GM11168 (cell line): ENCODE measurements around the gene SCUBE1.

Experiments used
- in situ Hi-C: fragments of 300-500 bp; cut with MboI; formaldehyde crosslinking; loops from one replicate; pipeline ENCODE4 v1.12.0; 2022; ENCODE audit warnings: low sequenced_read_pairs; ENCODE audit not compliant: unreplicated experiment

SCUBE1 gene

GRCh38 chr22:43269646-43270045 is 73.5 kb downstream of the SCUBE1 start:
- in situ Hi-C loops = loop anchor here (5.0 to 10.0 kb wide), 2 partner anchors 75 to 123 kb away; partner anchors contain the start of gene SCUBE1

DNA sequence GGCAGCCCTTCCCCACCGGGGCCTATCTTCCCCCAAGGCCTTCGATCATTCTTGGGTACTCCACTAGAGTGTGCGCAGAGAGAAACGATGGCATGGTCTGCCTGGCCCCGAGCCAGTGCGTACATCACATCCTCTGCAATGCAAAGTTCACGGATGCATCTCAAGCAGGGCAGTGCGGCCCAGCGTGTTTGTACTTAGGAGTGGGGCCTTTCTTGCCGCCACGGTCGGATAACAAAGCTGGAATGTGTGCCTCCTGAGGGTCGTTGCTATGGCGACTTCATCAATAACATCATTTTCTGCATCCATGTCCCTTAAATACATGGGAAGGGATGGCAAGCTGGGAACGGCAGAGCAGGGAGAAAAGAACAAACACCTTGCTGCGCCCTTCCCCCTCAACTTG is 73.9 kb downstream of the SCUBE1 start:
- in situ Hi-C loops = no loop called here

GRCh38 chr22:43267981-43268660 is 75.1 kb downstream of the SCUBE1 start:
- in situ Hi-C loops = no loop called here

DNA sequence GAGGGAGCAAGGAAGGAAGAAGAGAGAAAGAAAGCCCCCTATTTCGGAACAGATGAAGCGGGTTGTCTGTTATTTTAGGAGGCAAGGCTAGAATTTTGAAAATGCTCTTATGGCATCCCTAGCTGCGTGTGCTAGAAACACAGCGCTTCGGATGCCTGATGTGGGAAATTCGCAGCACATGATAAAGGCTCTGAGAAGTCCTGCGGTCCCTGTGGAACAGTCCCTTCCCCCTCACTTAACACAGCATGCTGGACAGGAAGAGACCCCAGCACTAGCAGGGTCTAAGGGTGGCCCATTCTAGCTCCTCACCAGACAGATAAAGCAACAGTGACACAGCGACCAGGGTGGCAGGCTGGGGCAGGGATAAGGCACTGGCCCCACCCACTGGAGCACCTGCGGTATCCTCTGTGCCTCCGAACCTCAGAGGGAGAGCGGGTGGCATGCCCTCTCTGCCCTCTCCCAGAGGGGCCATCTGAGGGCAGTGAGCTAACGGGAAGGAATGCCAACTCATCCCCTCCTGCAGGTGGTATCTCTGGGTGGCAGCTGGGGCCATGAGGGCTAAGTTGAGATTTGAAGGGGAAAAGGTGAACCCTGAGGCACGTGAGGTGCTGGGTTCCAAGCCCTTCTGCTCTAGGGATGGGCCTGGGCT is 75.7 kb downstream of the SCUBE1 start:
- in situ Hi-C loops = no loop called here

DNA sequence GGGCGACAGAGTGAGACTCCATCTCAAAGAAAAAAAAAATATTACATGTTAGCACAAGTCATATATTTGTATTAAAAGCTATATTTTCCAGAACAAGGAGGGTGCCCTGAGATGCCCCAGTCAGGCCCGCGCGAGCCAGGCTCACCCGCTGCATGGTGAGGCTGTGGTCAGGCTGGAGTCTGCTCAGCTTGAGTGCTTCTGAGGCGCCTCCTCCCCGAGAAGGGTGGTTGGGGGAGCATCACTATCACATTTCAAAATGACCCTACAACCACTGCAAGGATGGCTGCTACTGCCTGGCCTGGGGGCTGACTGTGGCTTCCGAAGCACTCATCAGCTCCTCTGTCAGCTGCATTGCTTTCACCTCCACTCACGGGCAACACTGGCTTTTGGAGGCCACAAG is 77.1 kb downstream of the SCUBE1 start:
- in situ Hi-C loops = no loop called here

GRCh38 chr22:43263645-43264514 is 79.3 kb downstream of the SCUBE1 start:
- in situ Hi-C loops = no loop called here

DNA sequence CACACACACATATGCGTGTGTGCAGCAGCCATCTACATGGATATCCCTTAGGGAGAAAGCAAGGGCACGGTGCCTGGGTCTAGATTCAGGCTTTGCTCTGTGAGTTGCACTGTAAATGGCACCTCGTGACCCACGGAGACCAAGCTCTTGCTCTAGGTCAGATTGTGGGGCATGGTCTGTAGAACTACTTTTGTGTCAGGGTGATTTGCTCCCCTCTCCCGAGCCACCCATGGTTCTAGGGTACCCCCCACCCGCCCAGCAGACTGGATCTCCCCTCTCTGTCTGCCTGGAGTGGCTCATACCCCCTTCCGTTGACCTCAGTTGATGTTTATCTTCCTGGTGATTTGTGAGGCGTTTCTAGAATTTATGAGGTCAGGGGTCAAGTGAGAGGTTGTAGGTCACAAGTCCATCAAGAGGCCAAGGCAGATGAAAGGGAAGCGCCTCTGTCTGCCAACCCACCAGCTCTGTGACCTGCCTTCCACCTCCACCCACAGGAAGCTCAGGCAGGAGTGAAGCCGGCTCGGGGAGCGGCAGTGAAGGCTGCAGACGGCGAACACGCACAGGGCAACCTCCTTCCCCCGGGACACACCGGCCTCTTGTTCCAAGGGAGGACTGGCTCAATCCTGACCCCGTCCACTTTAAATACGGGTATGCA is 80.1 kb downstream of the SCUBE1 start:
- in situ Hi-C loops = no loop called here

GRCh38 chr22:43260331-43261231 is 82.6 kb downstream of the SCUBE1 start:
- in situ Hi-C loops = no loop called here

DNA sequence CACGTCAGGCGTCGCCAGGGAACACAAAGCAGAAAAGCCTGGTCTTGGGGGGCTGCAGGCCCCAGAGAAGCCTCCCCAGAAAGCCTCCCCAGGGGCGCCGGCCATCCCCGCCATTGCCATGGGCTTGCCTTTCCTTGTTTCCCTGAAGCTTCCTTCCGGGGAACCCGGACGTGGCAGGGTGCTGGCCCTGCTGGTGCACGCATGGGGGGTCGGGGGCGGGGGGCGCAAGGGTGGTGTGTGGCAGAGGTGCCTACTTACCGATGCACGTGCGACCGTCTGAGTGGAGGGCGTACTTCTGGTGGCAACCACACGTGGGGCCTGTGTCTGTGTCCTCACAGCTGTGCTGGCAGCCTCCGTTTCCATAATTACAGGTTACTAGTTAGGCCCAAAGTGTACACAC is 85.2 kb downstream of the SCUBE1 start:
- in situ Hi-C loops = no loop called here

DNA sequence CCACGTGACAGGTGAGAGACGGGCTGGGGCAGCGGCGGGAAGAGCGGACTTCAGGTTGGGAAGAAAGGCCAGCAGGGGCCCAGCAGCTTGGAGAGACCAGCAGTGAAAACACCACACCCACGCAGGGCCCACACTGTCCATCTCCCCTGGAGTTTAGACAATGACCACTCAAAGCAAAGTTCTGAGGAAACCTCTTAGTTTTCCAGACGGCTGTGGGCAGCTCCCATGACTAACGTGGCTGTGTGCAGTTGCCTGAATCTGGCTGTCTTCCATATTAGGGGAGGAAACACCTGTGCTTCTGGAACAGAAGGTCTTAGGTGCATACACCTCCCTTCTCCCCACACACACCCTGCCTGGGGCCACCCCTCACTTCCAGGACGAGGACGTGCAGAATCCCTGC is 85.6 kb downstream of the SCUBE1 start:
- in situ Hi-C loops = no loop called here

DNA sequence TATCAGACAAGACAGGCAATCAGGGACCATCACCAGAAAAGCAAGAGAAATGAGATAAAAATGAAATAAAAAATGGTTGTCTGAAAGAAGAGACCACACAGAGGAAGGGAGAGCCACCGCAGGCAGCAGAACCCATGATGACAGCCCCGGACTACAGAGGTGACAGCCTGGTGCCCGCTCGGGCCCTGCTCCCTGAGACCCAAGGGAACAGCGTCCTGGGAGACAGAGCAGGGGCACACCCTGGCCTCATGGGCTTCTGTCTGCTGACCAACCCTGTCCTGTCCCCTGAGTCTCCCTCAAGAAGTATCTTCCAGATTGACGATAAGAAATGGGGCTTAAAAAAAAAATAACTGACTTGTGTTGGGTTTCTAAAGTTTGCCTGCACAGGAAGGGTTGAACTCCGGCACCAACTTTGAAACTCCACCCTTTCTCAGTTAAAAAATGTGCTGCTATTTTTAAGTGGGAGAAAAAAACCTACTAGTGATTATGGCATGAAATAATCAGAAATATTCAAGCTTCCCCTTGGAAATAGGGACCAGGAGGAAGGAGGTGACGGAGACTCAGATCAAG is 86.1 kb downstream of the SCUBE1 start:
- in situ Hi-C loops = no loop called here

- in situ Hi-C loops = no loop called here
Measured at GRCh38 chr22:43256569-43256968, 86.6 kb downstream of the SCUBE1 start.

DNA sequence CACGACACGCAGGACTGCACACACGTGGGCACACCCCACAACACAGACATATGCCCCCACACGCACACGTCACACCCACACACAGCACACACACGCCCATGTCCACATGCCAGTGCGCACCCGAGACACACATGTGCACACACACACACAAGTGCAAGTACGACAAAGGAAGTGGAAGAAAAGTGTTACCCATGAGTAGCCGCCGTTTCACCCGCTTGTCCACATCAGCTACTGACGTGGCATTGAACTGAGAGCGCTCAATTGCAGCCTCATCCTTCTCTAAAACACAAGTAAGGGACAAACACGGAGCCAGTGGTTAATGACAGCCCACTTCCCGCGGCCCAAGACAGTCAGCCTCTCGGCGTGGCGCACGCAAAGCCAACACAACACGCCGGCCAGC is 87.9 kb downstream of the SCUBE1 start:
- in situ Hi-C loops = no loop called here

- in situ Hi-C loops = no loop called here
Measured at GRCh38 chr22:43253839-43254238, 89.3 kb downstream of the SCUBE1 start.

- in situ Hi-C loops = no loop called here
Measured at GRCh38 chr22:43252319-43252718, 90.9 kb downstream of the SCUBE1 start.

DNA sequence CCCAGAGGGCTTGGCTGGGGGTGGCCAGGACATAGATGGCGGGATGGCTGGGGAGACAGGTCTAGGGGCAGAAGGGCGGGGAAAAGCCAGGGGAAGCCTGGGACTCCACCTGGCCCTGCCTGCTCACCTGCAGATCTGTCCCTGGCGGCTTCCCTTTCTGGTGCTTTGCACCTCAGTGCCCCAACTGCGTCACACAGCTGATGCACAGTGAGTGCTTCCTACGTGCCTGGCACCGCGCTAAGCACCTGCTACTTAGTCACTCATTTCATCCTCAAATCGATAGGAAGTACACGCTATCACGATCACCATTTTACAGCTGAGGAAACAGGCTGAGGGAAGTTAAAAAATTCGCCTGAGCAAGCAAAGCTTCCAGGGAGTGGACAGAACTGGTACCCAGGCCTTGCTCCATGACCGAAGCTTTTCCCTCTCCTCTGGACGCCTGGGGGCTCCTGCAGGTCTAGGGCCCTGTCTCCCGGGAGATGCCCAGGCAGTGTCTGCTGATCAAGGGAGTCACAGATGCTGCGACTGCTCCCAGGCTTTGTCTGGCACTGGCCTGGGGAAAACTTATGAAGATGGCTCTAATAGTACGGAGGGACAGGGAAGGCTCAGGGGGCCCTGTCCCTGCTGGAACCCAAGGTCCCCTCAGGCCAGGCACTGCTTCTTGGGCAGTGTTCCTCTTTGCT is 93.2 kb downstream of the SCUBE1 start:
- in situ Hi-C loops = no loop called here

GRCh38 chr22:43247546-43248260 is 95.5 kb downstream of the SCUBE1 start:
- in situ Hi-C loops = no loop called here

DNA sequence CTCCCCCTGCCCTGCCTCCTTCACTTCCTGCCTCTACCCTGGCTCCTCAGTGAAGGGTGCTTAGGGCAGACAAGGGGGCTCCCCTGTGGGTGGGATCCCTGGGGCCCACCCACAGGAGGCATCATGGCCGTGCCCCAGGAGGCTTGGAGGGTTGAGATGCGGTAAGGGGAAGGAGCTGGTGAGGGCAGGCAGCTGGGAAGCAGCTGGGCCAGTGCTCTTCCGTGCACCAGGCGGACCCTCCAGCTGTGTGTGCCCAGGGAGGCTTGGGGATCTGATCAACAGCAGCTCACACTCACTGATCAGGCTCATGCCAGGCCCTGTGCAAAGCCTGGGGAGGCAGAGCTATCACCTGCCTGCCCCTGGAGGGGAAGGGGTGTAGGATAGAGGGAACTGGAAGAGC is 97.0 kb downstream of the SCUBE1 start:
- in situ Hi-C loops = no loop called here
